HepG2 (cell line): ENCODE results near the gene PIGV. TPM values are rescaled to one million over a fixed set of nuclear protein-coding genes. Genes with fewer than 3 reads are reported as not detected.

ENCODE experiments used
- HMGA1 ChIP-seq: sonication (generic); formaldehyde crosslinking; conservative IDR thresholded peaks from 2 replicates; pipeline ENCODE4 v1.4.0; 2020; ENCODE audit warnings: missing genetic modification reagents
- SALL1 ChIP-seq: sonication (generic); formaldehyde crosslinking; IDR thresholded peaks from 2 replicates; pipeline ENCODE4 v1.8.0; 2022; ENCODE audit warnings: mild to moderate bottlenecking, missing genetic modification reagents
- ZNF136 ChIP-seq: sonication (generic); formaldehyde crosslinking; IDR thresholded peaks from 2 replicates; pipeline ENCODE4 v1.8.1; 2022; ENCODE audit warnings: low read depth, mild to moderate bottlenecking, moderate library complexity, missing genetic modification reagents
- ZNF446 ChIP-seq: sonication (generic); formaldehyde crosslinking; IDR thresholded peaks from 2 replicates; pipeline ENCODE4 v1.5.0; 2020; ENCODE audit warnings: mild to moderate bottlenecking, missing genetic modification reagents
- ZNF451 ChIP-seq: sonication (generic); formaldehyde crosslinking; IDR thresholded peaks from 2 replicates; pipeline ENCODE4 v1.5.0; 2020; ENCODE audit warnings: mild to moderate bottlenecking, missing genetic modification reagents
- ZNF703 ChIP-seq: sonication (generic); formaldehyde crosslinking; IDR thresholded peaks from 2 replicates; pipeline ENCODE4 v1.5.1; 2020; ENCODE audit warnings: missing genetic modification reagents, mild to moderate bottlenecking, moderate library complexity, borderline replicate concordance
- polyA plus RNA-seq, 8 experiments: library from polyadenylated mRNA; depleted of rRNA in 3 of 8; stranded (reverse) in 7 of 8; unstranded in 1 of 8; fragments of >200 nt; fragmentation: Illumina TruSeq in 4 of 8; extraction: Trizol in 4 of 8; gene quantifications; 2 replicates each; pipeline versions ENCODE4 v1.2.1 to v1.2.3, GENCODE V29; 2011 to 2016; ENCODE audit warnings: low read depth in 4 of 8, missing spikeins in 1 of 8, mixed read lengths in 1 of 8; ENCODE audit not compliant: insufficient read depth in 1 of 8
- total RNA-seq, 5 experiments: library from RNA; depleted of rRNA; stranded (reverse); fragments of >200 nt; fragmentation: Illumina TruSeq; extraction: Trizol; gene quantifications; 2 replicates each; pipeline ENCODE4 v1.2.3, GENCODE V29; 2016; ENCODE audit warnings: low read depth in 1 of 5
- TF ChIP-seq, protein P1 (sequence below): IDR thresholded peaks from 2 replicates; pipeline ENCODE4 v1.6.1; 2016
- TF ChIP-seq, protein P2 (sequence below): sonication (generic); formaldehyde crosslinking; IDR thresholded peaks from 2 replicates; pipeline ENCODE4 v1.4.0; 2020; ENCODE audit warnings: missing genetic modification reagents
- TF ChIP-seq, protein P3 (sequence below): sonication (generic); formaldehyde crosslinking; IDR thresholded peaks from 2 replicates; pipeline ENCODE4 v1.9.0; 2021; ENCODE audit warnings: missing genetic modification reagents, borderline replicate concordance
- TF ChIP-seq, protein P4 (sequence below): sonication (generic); formaldehyde crosslinking; IDR thresholded peaks from 2 replicates; pipeline ENCODE4; 2020; ENCODE audit warnings: missing genetic modification reagents, mild to moderate bottlenecking, borderline replicate concordance

PIGV gene
- total and polyA plus RNA-seq, 2 of the 13 experiments (the other 11 are each of a cell fraction or from before 2014, with no cell fraction given) = 13.5 to 22.7 TPM

DNA sequence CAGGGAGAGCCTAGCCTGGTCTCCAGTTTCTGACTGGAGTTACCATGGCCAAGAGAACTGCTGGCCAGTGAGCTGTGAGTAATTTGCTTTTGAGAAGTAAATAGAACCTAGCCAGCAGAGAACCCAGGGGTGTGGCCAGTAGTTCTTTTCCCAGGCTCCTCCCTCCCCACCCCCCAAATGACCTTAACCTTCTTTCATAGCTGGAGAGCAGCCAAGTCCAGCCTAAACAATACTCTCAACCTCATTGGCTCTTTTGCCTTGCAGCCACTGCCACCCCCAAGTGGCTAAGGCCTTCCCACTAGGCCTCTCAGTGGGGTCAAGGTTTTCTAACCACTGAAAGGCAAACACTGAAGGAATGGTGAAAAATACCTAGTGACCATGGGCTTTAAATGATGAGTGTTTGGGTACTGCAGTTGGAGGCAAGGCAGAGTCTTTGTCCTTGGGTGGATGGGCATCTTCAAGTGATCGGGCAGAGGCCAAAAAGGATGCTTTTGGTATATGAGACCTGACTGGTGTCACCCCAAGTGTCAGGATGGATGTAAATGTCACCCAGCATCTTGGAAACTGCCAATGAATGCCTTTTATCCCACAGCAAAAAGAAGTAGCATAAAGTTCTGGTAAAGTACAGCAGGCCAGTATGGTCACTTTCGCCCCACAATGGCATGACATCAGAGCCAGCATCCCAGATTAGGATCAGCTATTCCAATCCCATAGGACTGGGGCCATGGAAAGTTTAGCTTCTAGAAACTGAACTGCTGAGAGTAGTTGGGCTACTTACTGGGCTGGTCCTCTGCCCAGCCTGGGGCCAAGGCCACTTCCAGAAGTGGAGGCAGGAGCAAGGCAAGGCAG lies 3.5 kb upstream of the PIGV start (continued):
- TF ChIP-seq, protein P1, sequence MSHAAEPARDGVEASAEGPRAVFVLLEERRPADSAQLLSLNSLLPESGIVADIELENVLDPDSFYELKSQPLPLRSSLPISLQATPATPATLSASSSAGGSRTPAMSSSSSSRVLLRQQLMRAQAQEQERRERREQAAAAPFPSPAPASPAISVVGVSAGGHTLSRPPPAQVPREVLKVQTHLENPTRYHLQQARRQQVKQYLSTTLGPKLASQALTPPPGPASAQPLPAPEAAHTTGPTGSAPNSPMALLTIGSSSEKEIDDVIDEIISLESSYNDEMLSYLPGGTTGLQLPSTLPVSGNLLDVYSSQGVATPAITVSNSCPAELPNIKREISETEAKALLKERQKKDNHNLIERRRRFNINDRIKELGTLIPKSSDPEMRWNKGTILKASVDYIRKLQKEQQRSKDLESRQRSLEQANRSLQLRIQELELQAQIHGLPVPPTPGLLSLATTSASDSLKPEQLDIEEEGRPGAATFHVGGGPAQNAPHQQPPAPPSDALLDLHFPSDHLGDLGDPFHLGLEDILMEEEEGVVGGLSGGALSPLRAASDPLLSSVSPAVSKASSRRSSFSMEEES (CRISPR knock-in tag) = no peak
- TF ChIP-seq ZNF451 (CRISPR knock-in tag) = no peak
- TF ChIP-seq, protein P2, sequence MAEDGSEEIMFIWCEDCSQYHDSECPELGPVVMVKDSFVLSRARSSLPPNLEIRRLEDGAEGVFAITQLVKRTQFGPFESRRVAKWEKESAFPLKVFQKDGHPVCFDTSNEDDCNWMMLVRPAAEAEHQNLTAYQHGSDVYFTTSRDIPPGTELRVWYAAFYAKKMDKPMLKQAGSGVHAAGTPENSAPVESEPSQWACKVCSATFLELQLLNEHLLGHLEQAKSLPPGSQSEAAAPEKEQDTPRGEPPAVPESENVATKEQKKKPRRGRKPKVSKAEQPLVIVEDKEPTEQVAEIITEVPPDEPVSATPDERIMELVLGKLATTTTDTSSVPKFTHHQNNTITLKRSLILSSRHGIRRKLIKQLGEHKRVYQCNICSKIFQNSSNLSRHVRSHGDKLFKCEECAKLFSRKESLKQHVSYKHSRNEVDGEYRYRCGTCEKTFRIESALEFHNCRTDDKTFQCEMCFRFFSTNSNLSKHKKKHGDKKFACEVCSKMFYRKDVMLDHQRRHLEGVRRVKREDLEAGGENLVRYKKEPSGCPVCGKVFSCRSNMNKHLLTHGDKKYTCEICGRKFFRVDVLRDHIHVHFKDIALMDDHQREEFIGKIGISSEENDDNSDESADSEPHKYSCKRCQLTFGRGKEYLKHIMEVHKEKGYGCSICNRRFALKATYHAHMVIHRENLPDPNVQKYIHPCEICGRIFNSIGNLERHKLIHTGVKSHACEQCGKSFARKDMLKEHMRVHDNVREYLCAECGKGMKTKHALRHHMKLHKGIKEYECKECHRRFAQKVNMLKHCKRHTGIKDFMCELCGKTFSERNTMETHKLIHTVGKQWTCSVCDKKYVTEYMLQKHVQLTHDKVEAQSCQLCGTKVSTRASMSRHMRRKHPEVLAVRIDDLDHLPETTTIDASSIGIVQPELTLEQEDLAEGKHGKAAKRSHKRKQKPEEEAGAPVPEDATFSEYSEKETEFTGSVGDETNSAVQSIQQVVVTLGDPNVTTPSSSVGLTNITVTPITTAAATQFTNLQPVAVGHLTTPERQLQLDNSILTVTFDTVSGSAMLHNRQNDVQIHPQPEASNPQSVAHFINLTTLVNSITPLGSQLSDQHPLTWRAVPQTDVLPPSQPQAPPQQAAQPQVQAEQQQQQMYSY (CRISPR knock-in tag) = peak; percentile 47; the same call in 1 of the 2 replicates
- TF ChIP-seq, protein P3, sequence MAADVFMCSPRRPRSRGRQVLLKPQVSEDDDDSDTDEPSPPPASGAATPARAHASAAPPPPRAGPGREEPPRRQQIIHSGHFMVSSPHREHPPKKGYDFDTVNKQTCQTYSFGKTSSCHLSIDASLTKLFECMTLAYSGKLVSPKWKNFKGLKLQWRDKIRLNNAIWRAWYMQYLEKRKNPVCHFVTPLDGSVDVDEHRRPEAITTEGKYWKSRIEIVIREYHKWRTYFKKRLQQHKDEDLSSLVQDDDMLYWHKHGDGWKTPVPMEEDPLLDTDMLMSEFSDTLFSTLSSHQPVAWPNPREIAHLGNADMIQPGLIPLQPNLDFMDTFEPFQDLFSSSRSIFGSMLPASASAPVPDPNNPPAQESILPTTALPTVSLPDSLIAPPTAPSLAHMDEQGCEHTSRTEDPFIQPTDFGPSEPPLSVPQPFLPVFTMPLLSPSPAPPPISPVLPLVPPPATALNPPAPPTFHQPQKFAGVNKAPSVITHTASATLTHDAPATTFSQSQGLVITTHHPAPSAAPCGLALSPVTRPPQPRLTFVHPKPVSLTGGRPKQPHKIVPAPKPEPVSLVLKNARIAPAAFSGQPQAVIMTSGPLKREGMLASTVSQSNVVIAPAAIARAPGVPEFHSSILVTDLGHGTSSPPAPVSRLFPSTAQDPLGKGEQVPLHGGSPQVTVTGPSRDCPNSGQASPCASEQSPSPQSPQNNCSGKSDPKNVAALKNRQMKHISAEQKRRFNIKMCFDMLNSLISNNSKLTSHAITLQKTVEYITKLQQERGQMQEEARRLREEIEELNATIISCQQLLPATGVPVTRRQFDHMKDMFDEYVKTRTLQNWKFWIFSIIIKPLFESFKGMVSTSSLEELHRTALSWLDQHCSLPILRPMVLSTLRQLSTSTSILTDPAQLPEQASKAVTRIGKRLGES = no peak
- peak; percentile 89 for TF ChIP-seq SALL1
- no peak for TF ChIP-seq ZNF703
- TF ChIP-seq ZNF136 (CRISPR knock-in tag) = 0 out of 2 replicates have a peak, but pooled peaks have one; percentile 43
- TF ChIP-seq ZNF446 (CRISPR knock-in tag) = no peak
- TF ChIP-seq HMGA1 (CRISPR knock-in tag) = no peak
- TF ChIP-seq, protein P4, sequence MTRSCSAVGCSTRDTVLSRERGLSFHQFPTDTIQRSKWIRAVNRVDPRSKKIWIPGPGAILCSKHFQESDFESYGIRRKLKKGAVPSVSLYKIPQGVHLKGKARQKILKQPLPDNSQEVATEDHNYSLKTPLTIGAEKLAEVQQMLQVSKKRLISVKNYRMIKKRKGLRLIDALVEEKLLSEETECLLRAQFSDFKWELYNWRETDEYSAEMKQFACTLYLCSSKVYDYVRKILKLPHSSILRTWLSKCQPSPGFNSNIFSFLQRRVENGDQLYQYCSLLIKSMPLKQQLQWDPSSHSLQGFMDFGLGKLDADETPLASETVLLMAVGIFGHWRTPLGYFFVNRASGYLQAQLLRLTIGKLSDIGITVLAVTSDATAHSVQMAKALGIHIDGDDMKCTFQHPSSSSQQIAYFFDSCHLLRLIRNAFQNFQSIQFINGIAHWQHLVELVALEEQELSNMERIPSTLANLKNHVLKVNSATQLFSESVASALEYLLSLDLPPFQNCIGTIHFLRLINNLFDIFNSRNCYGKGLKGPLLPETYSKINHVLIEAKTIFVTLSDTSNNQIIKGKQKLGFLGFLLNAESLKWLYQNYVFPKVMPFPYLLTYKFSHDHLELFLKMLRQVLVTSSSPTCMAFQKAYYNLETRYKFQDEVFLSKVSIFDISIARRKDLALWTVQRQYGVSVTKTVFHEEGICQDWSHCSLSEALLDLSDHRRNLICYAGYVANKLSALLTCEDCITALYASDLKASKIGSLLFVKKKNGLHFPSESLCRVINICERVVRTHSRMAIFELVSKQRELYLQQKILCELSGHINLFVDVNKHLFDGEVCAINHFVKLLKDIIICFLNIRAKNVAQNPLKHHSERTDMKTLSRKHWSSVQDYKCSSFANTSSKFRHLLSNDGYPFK = no peak; the same call in 1 of the 2 replicates
